Endodermal cell (in vitro differentiated cells): ENCODE data around the gene ACAP3. TPM values are rescaled to one million over a fixed set of nuclear protein-coding genes. Genes with fewer than 3 reads are reported as not detected.

Source experiments
- DNase-seq: peaks from one replicate; pipeline ENCODE4 v3.0.0-alpha.2; 2017
- H3K27ac ChIP-seq: 2 replicates; pipeline ENCODE4 v1.5.1; 2013; ENCODE audit warnings: mild to moderate bottlenecking, low read depth, low read length, moderate library complexity
- H3K27me3 ChIP-seq: 2 replicates; pipeline ENCODE4 v1.6.1; 2013; ENCODE audit warnings: mild to moderate bottlenecking, low read length, moderate library complexity; ENCODE audit not compliant: insufficient read depth, control insufficient read depth, poor library complexity, severe bottlenecking
- H3K36me3 ChIP-seq: 2 replicates; pipeline ENCODE4 v1.7.0; 2013; ENCODE audit warnings: mild to moderate bottlenecking, low read length, moderate library complexity; ENCODE audit not compliant: control insufficient read depth, insufficient read depth
- H3K4me1 ChIP-seq: one replicate; pipeline ENCODE4 v1.7.0; 2013; ENCODE audit warnings: low read length; ENCODE audit not compliant: control insufficient read depth, insufficient read depth
- H3K4me3 ChIP-seq: 2 replicates; pipeline ENCODE4 v1.5.1; 2013; ENCODE audit warnings: mild to moderate bottlenecking, low read length, moderate library complexity
- H3K9ac ChIP-seq: 2 replicates; pipeline ENCODE4 v1.6.1; 2013; ENCODE audit warnings: mild to moderate bottlenecking, low read length, moderate library complexity; ENCODE audit not compliant: poor library complexity, severe bottlenecking; ENCODE audit errors: extremely low read depth
- H3K9me3 ChIP-seq: 2 replicates; pipeline ENCODE4 v1.6.1; 2013; ENCODE audit warnings: mild to moderate bottlenecking, low read length, moderate library complexity; ENCODE audit not compliant: control insufficient read depth
- H3K27ac Mint-ChIP-seq: 2 replicates; pipeline ENCODE4 v1.8.0; 2020; ENCODE audit warnings: mixed read lengths
- H3K27me3 Mint-ChIP-seq: 2 replicates; pipeline ENCODE4 v1.8.0; 2021; ENCODE audit warnings: mild to moderate bottlenecking, mixed read lengths; ENCODE audit not compliant: insufficient read depth
- H3K36me3 Mint-ChIP-seq: 2 replicates; pipeline ENCODE4 v1.8.0; 2020; ENCODE audit warnings: low read depth, mixed read lengths
- H3K4me1 Mint-ChIP-seq: 2 replicates; pipeline ENCODE4 v1.8.0; 2020; ENCODE audit warnings: mixed read lengths
- H3K4me3 Mint-ChIP-seq: 2 replicates; pipeline ENCODE4 v1.8.0; 2020; ENCODE audit warnings: mild to moderate bottlenecking, moderate library complexity, mixed read lengths
- H3K9me3 Mint-ChIP-seq: 2 replicates; pipeline ENCODE4 v1.8.0; 2020; ENCODE audit warnings: mild to moderate bottlenecking, mixed read lengths
- CTCF ChIP-seq: fragments of 200-600 bp; sonication (generic); conservative IDR thresholded peaks from 2 replicates; pipeline ENCODE4 v1.5.0; 2021; ENCODE audit warnings: antibody characterized with exemption, mild to moderate bottlenecking
- WGBS, 2 experiments: methylation state at CpG; one replicate each; pipeline versions ENCODE4 v1.1.5 to v1.1.7; 2013; ENCODE audit warnings: missing lambda C conversion rate in 2 of 2, mixed read lengths in 1 of 2; ENCODE audit not compliant: insufficient coverage in 1 of 2, insufficient read length in 1 of 2; 5-methylcytosine and 5-hydroxymethylcytosine counted together
- total RNA-seq, 2 donors: library from RNA; stranded (reverse); fragmentation: NEBNext Ultra II Directional in 1 of 2; extraction: Animal tissue kit (Norgen Biotek cat#: 25700) in 1 of 2; gene quantifications; 2 replicates in 1 of 2; 3 replicates in 1 of 2; pipeline ENCODE4 v1.2.1, GENCODE V29; 2021

Gene ACAP3
- total RNA-seq, 2 donors from 2014 or later: 36.8 to 43.5 TPM

DNA sequence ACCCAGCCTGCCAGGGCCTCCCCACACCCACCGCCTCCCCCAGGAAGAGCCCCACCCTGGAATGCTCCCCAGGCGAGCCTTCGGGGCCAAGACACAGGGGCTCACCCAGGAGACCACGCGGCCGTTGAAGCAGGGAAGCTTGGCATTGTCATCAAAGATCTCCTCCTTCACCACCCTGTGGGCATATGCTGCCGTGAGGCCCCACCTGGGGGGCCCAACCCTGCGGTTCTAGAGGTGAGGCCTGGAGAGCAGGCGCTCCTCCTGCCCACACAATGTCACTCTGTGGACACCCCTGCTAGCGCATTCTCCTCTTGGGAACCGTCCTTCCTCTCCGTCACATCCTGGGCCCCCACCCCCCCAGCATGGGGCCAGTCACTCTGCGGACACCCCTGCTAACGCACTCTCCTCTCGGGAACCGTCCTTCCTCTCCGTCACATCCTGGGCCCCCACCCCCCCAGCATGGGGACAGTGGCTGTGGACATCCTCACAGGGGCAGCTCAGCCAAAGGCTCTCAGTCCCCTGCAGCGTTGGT, 34.9 kb upstream of the ACAP3 start:
- TF ChIP-seq CTCF: no peak
- H3K27ac Mint-ChIP-seq: no peak overlapping the region
- peaks cover 5% of the 10 kb centered on the region for H3K4me1 ChIP-seq
- H3K27me3 ChIP-seq: no peaks in the 10 kb centered on the region
- H3K4me3 Mint-ChIP-seq: no peak overlapping the region
- H3K4me3 ChIP-seq: no peak overlapping the region
- peaks cover 22% of the 10 kb centered on the region for H3K36me3 Mint-ChIP-seq
- no peaks in the 10 kb centered on the region for H3K9me3 Mint-ChIP-seq
- H3K27ac ChIP-seq: no peak overlapping the region
- no peaks in the 10 kb centered on the region for H3K27me3 Mint-ChIP-seq
- no peak overlapping the region for H3K9ac ChIP-seq
- peaks cover 14% of the 10 kb centered on the region for H3K36me3 ChIP-seq
- no peak for DNase-seq
- H3K9me3 ChIP-seq: no peaks in the 10 kb centered on the region
- WGBS, 2 experiments: 94 to 95% methylated on average over 10 to 18 of the region's 18 CpGs
- no peaks in the 10 kb centered on the region for H3K4me1 Mint-ChIP-seq

GRCh38 chr1:1342061-1342562, 34.4 kb upstream of the ACAP3 start:
- Histone ChIP-seq H3K36me3 (peaks cover 19% of the 10 kb centered on the region), H3K4me3 (no peak overlapping the region), H3K27me3 (no peaks in the 10 kb centered on the region), H3K27ac (no peak overlapping the region), H3K4me1 (no peaks in the 10 kb centered on the region), H3K9ac (no peak overlapping the region), H3K9me3 (no peaks in the 10 kb centered on the region)
- H3K9me3 Mint-ChIP-seq: no peaks in the 10 kb centered on the region
- no peak for TF ChIP-seq CTCF
- no peaks in the 10 kb centered on the region for H3K27me3 Mint-ChIP-seq
- H3K4me1 Mint-ChIP-seq: no peaks in the 10 kb centered on the region
- H3K27ac Mint-ChIP-seq: no peak overlapping the region
- peaks cover 22% of the 10 kb centered on the region for H3K36me3 Mint-ChIP-seq
- no peak for DNase-seq
- WGBS, 2 experiments: 94 to 96% methylated on average over 14 to 28 of the region's 28 CpGs
- H3K4me3 Mint-ChIP-seq: no peak overlapping the region

GRCh38 chr1:1341549-1342021, 33.9 kb upstream of the ACAP3 start:
- WGBS, 2 experiments: 96 to 98% methylated on average over 13 to 17 of the region's 17 CpGs
- no peak for TF ChIP-seq CTCF
- H3K36me3 Mint-ChIP-seq: peaks cover 22% of the 10 kb centered on the region
- Histone ChIP-seq H3K36me3 (peaks cover 19% of the 10 kb centered on the region), H3K4me1 (no peaks in the 10 kb centered on the region), H3K9ac (no peak overlapping the region), H3K27me3 (no peaks in the 10 kb centered on the region), H3K27ac (no peak overlapping the region), H3K9me3 (no peaks in the 10 kb centered on the region), H3K4me3 (no peak overlapping the region)
- H3K27me3 Mint-ChIP-seq: no peaks in the 10 kb centered on the region
- H3K4me3 Mint-ChIP-seq: no peak overlapping the region
- no peaks in the 10 kb centered on the region for H3K4me1 Mint-ChIP-seq
- H3K27ac Mint-ChIP-seq: no peak overlapping the region
- DNase-seq: no peak
- H3K9me3 Mint-ChIP-seq: no peaks in the 10 kb centered on the region
